NCI-H1105 treated with DMSO at 0.1 percent for 48 hours (cell line): ENCODE results near the gene RNF40.

ENCODE experiments used
- DNase-seq: peaks from one replicate; lab custom pipeline; 2025; lab: John Stamatoyannopoulos, UW

Gene RNF40

DNA sequence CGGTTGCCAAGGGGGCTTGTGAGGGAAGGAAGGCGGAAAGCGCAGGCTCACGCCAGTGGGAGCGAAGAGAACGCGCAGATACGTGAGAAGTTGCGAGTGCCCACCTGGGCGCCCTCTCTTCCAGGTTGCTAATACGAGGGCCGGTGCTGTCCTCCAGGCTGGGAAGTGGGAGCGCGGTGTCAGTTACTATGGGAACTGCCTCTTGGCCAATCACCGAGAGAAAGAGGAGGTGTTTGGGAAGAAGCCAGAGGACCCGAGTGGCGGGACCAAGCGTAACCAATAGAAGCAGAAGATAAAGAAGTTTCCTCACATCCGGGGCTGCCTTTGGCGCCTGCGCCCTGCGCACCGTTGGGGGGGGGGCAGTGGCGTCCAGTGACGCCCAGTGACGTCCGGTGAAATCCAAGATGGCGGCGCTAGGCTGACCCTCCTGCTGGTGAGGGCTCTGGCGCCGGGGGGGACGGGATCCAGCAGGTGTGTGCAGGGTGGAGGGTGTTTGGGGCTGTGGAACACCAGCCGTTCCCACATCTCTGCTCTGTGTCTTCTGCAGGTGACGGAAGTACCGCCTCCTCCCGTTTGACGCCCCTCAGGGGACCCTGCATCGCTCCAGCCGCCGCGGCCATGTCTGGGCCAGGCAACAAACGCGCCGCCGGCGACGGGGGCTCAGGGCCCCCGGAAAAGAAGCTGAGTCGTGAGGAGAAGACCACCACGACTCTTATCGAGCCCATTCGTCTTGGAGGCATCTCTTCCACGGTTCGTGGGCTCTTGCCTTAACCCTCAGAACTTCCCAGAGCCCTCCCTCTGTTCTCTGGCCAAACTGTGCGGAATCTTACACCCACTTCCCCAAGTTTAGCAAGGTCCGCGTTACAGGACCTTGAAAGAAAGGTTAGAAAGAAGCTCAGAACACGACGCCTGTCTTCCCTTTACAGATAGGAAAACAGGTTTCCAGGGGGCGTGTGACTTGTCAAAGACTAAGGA, at the start of gene RNF40, which contains the start of gene CFAP119:
Gene RNF40 (plus strand): TSS at position 395 of the 975 bp plus-strand sequence. CDS start 224 bp downstream, at position 619.
Gene CFAP119 (minus strand): TSS at position 135 of the 975 bp plus-strand sequence. CDS start 314 bp downstream, outside the sequence.
- peak; percentile 97 for DNase-seq

DNA sequence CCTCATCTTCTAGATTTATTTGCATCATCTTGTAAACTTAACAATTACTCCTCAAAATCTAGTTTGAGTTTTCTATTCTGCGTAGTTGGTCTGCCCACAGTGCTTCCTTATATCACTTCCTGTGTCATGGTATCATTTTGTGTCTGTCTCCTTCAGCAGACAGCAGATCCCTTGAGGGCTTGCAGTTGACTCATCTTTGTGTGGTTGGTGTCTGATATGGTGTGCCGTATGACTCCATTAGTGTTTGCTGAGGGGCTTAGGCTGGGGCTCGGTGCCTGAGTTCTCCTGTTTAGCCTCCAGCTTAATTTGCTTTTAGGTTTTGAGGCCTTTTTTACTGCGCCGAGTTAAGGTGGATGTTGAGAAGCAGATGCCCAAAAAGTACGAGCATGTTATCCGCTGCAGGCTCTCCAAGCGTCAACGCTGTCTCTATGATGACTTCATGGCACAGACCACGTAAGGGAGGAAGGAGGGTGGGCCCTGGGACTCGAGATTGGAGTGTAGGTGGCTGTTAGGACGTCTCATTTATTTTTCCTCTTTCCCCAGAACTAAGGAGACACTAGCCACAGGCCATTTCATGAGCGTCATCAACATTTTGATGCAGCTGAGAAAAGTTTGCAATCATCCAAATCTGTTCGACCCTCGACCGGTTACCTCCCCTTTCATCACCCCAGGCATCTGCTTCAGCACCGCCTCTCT, 46.2 kb upstream of the RNF40 start:
- no peak for DNase-seq

DNA sequence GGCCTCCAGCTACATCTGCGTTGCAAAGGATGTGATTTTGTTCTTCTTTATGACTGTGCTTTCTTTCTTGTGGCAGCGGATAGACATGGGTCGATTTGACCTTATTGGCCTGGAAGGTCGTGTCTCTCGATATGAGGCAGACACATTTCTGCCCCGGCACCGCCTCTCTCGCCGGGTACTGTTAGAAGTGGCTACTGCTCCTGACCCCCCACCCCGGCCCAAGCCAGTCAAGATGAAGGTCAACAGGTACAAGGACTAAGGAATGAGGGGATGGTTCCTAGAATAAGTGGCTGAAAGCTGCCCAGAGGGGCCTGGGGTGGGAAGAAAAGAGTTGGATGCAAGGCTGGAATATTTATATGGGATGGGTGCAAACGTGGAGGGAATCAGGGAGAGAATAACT, 42.0 kb upstream of the RNF40 start:
- no peak for DNase-seq

DNA sequence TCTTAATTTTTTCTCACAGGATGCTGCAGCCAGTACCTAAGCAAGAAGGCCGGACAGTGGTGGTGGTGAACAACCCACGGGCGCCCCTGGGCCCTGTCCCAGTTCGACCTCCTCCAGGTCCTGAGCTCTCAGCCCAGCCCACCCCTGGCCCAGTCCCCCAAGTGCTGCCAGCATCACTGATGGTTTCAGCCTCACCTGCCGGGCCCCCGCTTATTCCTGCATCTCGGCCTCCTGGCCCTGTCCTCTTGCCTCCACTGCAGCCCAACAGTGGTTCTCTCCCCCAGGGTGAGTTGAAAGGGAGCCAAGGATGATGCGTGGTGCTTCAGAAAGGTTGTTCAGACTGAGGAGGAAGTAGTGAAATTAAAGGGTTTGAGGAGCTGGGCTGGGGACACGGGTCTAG, 41.4 kb upstream of the RNF40 start:
- DNase-seq, result no peak

DNA sequence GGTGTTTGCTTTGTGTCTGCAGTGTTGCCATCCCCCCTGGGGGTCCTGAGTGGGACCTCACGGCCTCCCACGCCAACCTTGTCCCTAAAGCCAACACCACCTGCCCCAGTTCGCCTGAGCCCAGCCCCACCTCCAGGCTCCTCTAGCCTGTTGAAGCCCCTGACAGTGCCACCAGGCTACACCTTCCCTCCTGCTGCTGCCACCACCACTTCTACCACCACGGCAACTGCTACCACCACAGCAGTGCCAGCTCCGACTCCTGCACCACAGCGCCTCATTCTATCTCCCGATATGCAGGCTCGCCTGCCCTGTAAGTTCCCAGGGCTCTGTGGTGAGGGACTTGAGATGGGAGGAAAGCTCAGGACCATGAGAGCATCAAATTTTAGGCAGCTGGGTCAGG, 41.0 kb upstream of the RNF40 start:
- no peak for DNase-seq

DNA sequence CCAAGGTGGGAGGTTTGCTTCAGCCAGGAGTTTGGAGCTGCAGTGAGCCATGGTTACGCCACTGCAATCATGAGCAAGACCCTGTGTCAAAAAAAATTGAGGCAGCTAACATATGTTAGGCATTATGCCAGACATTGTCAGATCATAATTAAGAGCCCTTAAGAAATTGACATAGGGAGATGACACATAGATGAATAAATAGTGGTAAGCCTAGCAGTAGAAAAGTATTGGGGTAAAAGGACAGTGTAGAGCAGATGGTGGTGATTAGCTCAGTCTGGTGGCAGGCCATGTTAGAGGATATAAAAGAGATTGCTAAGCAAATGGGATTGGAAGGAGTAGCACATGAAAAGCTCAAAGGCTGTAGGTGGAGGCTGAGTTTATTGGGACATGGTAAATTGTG, 40.5 kb upstream of the RNF40 start:
- no peak for DNase-seq

DNA sequence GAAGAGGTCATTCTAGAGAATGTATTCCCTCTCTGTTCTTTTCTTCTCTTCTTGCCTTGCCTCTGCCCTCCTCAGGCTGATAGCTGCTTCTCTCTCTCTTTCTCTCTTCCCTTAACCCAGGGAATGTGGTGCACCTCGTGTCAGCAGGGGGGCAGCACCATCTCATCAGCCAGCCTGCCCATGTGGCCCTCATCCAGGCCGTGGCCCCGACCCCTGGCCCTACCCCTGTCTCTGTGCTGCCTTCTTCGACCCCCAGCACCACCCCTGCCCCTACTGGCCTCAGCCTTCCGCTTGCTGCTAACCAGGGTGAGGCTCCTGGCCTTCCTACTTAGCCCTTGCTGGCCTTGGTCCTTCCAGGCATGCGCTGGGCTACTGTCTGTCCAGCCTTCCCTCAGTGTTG, 39.7 kb upstream of the RNF40 start:
- no peak for DNase-seq

DNA sequence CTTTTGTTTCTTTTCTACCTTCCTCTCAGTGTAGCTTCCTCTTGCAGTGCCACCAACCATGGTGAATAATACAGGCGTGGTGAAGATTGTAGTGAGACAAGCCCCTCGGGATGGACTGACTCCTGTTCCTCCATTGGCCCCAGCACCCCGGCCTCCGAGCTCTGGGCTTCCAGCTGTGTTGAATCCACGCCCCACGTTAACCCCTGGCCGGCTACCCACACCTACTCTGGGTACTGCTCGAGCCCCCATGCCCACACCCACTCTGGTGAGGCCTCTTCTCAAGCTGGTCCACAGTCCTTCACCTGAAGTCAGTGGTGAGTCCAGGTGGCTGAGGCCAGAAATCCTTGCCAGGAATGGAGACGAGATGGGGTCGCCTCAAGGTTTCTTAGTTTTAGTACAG, 39.2 kb upstream of the RNF40 start:
- no peak for DNase-seq

DNA sequence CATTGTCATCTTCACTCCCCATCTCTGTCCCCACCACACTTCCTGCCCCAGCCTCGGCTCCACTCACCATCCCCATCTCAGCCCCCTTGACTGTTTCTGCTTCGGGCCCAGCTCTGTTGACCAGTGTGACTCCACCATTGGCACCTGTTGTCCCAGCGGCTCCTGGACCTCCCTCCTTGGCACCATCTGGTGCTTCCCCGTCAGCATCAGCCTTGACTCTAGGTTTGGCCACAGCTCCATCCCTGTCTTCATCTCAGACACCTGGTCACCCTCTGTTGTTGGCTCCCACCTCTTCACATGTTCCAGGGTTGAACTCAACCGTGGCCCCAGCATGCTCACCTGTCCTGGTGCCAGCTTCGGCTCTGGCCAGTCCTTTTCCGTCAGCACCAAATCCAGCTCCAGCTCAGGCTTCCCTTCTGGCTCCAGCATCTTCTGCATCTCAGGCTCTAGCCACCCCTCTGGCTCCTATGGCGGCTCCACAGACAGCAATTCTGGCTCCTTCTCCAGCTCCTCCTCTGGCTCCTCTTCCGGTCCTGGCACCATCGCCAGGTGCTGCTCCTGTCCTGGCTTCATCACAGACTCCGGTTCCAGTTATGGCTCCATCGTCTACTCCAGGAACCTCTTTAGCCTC, 38.3 kb upstream of the RNF40 start:
- no peak for DNase-seq

DNA sequence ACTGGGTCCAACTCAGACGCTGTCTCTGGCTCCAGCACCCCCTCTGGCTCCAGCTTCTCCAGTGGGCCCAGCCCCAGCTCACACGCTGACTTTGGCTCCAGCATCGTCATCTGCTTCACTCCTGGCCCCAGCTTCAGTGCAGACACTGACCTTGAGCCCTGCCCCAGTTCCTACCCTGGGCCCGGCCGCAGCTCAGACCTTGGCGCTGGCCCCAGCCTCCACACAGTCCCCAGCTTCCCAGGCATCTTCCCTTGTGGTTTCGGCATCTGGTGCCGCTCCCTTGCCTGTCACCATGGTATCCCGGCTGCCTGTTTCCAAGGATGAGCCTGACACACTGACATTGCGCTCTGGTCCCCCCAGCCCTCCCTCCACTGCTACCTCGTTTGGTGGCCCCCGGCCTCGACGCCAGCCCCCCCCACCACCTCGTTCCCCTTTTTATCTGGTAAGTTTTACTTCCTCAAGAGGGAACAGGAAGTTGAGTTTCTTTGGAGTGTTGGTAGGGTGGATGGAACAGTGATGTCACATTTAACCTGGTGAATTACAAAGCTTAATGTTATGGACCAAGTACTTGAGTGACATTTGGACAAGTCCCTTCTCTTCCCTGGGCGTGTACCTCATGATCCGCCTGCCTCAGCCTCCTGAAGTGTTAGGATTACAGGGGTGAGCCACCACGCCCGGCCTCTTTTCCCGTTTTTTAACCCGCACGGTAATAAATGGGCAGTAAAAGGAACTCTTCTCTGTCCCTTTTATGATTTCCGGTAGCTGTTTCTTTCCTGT, 37.3 kb upstream of the RNF40 start:
- no peak for DNase-seq

DNA sequence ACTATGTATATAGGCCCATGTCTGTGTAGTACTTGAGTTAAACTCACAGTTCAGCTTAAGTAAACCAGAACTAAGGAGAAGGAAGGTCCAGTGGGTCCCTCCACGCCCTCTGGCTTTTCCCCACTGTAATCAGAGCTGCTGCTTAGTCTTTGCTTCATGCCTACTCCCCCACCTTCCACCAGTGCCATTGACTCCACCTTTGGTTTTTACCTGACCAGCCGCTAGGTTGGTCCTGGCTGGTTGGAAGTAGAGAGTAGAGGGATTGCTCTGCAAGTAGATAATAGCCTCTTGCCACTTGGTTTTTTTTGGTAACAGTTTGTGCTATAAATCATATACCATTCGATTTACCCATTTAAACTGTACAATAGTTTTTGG, 36.7 kb upstream of the RNF40 start:
- no peak for DNase-seq

DNA sequence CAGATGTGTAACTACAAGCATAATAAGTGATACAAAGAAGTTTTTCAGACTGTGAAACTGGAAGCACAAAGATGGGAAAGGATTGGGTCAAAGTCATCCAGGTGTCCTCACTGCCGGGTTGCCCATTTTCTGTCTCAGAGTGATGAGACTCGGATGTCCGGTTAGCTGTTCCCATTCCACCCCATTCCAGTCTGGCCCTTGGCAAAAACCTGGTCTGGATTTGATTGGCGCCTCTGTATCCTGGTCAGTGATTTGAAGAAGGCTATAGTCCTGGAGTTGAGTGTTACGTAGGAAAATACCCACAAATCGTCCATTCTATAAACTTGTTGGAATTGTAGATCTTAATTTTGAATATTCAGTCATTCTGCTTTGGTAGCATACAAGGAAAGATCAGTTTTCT, 33.8 kb upstream of the RNF40 start:
- no peak for DNase-seq

DNA sequence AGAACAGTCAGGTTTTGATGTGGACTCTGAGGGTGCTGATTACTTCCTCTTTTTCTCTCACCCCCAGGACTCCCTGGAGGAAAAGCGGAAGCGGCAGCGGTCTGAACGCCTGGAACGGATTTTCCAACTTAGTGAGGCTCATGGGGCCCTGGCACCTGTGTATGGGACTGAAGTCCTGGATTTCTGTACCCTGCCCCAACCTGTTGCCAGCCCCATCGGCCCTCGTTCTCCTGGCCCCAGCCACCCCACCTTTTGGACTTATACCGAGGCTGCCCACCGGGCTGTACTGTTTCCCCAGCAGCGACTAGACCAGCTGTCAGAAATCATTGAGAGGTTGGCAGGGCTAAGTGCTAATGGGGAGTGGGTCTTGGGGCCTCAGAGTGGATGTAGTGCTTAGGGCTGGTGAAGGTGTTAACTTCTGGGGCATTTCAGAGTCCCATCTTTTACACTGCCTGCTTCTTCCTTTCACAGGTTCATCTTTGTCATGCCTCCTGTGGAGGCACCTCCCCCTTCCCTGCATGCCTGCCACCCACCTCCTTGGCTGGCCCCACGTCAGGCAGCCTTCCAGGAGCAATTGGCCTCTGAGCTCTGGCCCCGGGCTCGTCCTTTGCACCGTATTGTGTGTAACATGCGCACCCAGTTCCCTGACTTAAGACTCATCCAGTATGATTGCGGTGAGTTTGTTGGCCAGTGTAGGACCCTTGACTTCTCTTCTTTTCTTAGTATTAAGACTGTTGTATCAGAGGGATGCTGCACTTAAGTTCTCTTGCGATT, 33.0 kb upstream of the RNF40 start:
- no peak for DNase-seq

DNA sequence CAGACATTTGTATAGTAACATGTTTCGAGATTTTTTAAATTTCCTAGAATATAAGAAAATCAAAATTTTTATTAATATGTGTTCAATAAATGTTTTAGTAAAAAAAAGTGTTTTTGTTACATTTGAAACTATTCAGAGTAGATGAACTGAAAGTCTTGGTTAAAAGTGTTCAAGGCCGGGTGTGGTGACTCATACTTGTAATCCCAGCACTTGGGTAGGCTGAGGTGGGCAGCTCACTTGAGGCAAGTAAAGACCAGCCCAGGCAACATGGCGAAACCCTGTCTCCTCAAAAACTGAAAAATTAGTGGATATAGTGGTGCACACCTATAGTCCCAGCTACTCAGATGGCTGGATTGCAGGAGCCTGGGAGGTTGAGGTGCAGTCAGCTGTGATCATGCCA, 30.7 kb upstream of the RNF40 start:
- no peak for DNase-seq

DNA sequence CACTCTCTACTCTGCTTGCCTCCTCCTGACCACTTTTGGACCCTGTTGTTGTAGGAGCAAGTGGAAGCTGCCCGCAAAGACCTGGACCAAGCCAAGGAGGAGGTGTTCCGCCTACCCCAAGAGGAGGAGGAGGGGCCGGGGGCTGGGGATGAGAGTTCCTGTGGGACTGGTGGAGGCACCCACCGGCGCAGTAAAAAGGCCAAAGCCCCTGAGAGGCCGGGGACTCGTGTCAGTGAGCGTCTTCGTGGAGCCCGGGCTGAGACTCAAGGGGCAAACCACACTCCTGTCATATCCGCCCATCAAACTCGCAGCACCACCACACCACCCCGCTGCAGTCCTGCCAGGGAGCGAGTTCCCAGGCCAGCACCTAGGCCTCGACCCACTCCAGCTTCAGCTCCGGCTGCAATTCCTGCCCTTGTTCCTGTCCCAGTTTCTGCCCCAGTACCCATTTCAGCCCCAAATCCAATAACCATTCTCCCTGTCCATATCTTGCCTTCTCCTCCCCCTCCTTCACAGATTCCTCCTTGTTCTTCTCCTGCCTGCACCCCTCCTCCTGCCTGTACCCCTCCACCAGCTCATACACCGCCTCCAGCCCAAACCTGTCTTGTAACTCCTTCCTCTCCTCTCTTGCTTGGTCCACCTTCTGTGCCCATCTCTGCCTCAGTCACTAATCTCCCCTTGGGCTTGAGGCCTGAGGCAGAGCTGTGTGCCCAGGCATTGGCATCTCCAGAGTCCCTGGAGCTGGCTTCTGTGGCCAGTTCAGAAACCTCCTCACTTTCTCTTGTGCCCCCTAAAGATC, 24.9 kb upstream of the RNF40 start:
- no peak for DNase-seq

DNA sequence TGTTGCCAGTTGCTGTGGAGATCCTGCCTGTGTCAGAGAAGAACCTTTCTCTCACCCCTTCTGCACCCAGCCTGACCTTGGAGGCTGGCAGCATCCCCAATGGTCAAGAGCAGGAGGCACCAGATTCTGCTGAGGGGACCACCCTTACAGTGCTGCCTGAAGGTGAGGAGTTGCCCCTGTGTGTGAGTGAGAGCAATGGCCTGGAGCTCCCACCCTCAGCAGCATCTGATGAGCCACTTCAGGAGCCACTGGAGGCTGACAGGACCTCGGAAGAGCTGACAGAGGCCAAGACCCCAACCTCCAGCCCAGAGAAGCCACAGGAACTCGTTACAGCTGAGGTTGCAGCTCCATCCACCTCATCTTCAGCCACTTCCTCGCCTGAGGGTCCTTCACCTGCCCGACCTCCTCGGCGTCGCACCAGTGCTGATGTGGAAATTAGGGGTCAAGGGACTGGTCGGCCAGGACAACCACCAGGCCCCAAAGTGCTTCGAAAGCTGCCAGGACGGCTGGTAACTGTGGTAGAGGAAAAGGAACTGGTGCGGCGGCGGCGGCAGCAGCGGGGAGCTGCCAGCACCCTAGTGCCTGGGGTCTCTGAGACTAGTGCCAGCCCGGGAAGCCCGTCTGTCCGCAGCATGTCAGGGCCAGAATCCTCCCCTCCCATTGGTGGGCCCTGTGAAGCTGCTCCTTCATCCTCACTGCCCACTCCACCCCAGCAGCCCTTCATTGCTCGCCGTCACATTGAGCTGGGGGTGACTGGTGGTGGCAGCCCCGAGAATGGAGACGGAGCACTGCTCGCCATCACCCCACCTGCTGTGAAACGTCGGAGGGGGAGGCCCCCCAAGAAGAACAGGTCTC, 24.1 kb upstream of the RNF40 start:
- DNase-seq, result no peak

DNA sequence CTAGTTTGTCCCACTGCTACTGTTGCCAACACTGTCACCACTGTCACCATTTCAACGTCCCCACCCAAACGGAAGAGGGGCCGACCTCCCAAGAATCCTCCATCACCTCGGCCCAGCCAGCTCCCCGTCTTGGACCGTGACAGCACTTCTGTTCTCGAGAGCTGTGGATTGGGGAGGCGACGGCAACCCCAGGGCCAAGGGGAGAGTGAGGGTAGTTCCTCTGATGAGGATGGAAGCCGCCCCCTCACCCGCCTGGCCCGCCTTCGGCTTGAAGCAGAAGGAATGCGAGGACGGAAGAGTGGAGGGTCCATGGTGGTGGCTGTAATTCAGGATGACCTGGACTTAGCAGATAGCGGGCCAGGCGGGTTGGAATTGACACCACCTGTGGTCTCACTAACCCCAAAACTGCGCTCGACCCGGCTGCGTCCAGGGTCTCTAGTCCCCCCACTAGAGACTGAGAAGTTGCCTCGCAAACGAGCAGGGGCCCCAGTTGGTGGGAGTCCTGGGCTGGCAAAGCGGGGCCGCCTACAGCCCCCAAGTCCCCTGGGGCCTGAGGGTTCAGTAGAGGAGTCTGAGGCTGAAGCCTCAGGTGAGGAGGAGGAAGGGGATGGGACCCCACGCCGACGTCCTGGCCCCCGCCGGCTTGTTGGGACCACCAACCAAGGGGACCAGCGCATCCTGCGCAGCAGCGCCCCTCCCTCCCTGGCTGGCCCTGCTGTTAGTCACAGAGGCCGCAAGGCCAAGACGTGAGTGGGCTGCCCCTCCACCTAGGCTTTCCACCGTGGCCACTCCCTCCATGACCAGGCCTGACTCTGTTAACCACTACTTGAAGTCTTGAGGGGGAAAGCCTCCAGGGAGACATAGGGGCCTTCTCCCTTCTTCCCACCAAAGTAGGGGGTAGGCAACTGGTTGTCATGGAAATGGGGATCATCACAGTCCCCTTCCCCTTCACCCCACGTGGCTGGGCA, 22.9 kb upstream of the RNF40 start:
- no peak for DNase-seq
